ENCODE results near the gene RPS25.

GRCh38 chr11:119057000-119057769 lies 39.0 kb upstream of the RPS25 start, which contains the start of gene HYOU1:
- TF ChIP-seq CTCF (IDR thresholded peaks at IDR 0.05; ENCODE audit: low read length) (peak; percentile 30), EZH2 (optimal IDR thresholded peaks at IDR 0.05; ENCODE audit: low read depth, low read length) (no peak), EZH2phosphoT487 (IDR thresholded peaks at IDR 0.05; ENCODE audit: low read length) (no peak)
